22Rv1 (cell line): ENCODE measurements around the gene RNF130.

Source experiments
- ZFX ChIP-seq: fragments of 450-650 bp; IDR thresholded peaks from 2 replicates; pipeline ENCODE4 v1.6.1; 2017; ENCODE audit warnings: antibody characterized with exemption, borderline replicate concordance
- TF ChIP-seq, protein P1 (sequence below): fragments of 450-650 bp; IDR thresholded peaks from 2 replicates; pipeline ENCODE4 v1.5.1; 2017; ENCODE audit warnings: mild to moderate bottlenecking

- TF ChIP-seq, protein P1, sequence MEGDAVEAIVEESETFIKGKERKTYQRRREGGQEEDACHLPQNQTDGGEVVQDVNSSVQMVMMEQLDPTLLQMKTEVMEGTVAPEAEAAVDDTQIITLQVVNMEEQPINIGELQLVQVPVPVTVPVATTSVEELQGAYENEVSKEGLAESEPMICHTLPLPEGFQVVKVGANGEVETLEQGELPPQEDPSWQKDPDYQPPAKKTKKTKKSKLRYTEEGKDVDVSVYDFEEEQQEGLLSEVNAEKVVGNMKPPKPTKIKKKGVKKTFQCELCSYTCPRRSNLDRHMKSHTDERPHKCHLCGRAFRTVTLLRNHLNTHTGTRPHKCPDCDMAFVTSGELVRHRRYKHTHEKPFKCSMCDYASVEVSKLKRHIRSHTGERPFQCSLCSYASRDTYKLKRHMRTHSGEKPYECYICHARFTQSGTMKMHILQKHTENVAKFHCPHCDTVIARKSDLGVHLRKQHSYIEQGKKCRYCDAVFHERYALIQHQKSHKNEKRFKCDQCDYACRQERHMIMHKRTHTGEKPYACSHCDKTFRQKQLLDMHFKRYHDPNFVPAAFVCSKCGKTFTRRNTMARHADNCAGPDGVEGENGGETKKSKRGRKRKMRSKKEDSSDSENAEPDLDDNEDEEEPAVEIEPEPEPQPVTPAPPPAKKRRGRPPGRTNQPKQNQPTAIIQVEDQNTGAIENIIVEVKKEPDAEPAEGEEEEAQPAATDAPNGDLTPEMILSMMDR = no peak
- TF ChIP-seq ZFX = no peak
These were observed 53.1 kb downstream of the RNF130 start for GRCh38 chr5:180018347-180019060.
